ENCODE data around the gene CNKSR2.

DNA sequence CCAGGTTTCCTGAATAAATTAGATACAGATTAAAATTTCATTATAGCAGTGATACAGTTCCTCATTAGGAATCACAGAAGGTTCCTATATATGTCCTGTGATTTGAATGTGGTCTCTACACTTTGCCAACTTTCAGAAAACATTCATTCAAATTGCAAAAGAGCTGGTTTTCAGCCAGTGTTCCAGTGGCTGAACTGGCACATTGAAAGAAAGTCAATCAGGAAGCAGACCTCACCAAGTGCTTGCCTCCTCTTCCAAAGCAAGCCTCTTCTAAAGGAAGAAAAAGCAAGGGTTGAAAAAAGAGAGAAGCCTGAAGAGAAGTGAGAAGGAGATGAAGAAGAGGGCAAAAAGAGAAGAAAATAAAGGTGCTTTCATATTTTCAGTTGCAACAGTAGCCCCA is 271.2 kb downstream of the CNKSR2 start:
- no peak for TF ChIP-seq SP1 (IDR thresholded peaks at IDR 0.05; ENCODE audit: low read depth)
- TF ChIP-seq, protein P1, sequence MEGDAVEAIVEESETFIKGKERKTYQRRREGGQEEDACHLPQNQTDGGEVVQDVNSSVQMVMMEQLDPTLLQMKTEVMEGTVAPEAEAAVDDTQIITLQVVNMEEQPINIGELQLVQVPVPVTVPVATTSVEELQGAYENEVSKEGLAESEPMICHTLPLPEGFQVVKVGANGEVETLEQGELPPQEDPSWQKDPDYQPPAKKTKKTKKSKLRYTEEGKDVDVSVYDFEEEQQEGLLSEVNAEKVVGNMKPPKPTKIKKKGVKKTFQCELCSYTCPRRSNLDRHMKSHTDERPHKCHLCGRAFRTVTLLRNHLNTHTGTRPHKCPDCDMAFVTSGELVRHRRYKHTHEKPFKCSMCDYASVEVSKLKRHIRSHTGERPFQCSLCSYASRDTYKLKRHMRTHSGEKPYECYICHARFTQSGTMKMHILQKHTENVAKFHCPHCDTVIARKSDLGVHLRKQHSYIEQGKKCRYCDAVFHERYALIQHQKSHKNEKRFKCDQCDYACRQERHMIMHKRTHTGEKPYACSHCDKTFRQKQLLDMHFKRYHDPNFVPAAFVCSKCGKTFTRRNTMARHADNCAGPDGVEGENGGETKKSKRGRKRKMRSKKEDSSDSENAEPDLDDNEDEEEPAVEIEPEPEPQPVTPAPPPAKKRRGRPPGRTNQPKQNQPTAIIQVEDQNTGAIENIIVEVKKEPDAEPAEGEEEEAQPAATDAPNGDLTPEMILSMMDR (IDR thresholded peaks at IDR 0.05 in 2 of 3, conservative IDR thresholded peaks at IDR 0.05 in 1 of 3; ENCODE audit: borderline replicate concordance in 1 of 3, insufficient read depth in 1 of 3, low read depth in 2 of 3, low read length in 2 of 3) = no peak
- TF ChIP-seq, protein P2, sequence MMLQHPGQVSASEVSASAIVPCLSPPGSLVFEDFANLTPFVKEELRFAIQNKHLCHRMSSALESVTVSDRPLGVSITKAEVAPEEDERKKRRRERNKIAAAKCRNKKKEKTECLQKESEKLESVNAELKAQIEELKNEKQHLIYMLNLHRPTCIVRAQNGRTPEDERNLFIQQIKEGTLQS (IDR thresholded peaks at IDR 0.05) = no peak
- TF ChIP-seq REST (IDR thresholded peaks at IDR 0.05; ENCODE audit: low read depth) = no peak
- TF ChIP-seq POLR2A (IDR thresholded peaks at IDR 0.05; ENCODE audit: borderline replicate concordance, extremely low read depth, insufficient read depth, insufficient read length) = no peak
- TF ChIP-seq POLR2AphosphoS5 (IDR thresholded peaks at IDR 0.05; ENCODE audit: low read depth, low read length) = no peak
- TF ChIP-seq RAD21 (IDR thresholded peaks at IDR 0.05; ENCODE audit: low read depth) = no peak
- no peak for TF ChIP-seq ZFX (IDR thresholded peaks at IDR 0.05)
- TF ChIP-seq EZH2 (IDR thresholded peaks at IDR 0.05) = no peak
- no peak for TF ChIP-seq SIN3A (IDR thresholded peaks at IDR 0.05; ENCODE audit: low read depth)
- TF ChIP-seq ZNF274 (IDR thresholded peaks at IDR 0.05; ENCODE audit: low read depth, low read length) = no peak
- TF ChIP-seq ELF1 (IDR thresholded peaks at IDR 0.05; ENCODE audit: borderline replicate concordance, low read depth) = no peak

Measured in HCT116 (cell line).